Thymus (tissue), 11 donors: ENCODE data around the gene CCDC8. TPM values are rescaled to one million over a fixed set of nuclear protein-coding genes. Genes with fewer than 3 reads are reported as not detected.
A peak's percentile ranks its signal among the peaks of the same experiment; 100 is the strongest.

Experiments
- DNase-seq, 9 donors: peaks; one replicate each; pipeline ENCODE4 v3.0.0-alpha.2; 2013; ENCODE audit warnings: low spot score in 9 of 9, low read depth in 6 of 9, missing footprints in 1 of 9
- H3K27ac ChIP-seq, 2 donors: one replicate each; pipeline ENCODE4 v1.5.1; 2013; ENCODE audit warnings: control low read depth in 1 of 2, low read depth in 1 of 2, low read length in 1 of 2, mild to moderate bottlenecking in 1 of 2, moderate library complexity in 1 of 2
- H3K27me3 ChIP-seq, 2 donors: one replicate each; pipeline ENCODE4 v1.5.1; 2013; ENCODE audit warnings: low read length in 1 of 2; ENCODE audit not compliant: control insufficient read depth in 2 of 2, insufficient read depth in 1 of 2
- H3K36me3 ChIP-seq, 2 donors: one replicate each; pipeline ENCODE4 v1.5.1; 2013; ENCODE audit warnings: low read length in 1 of 2, mild to moderate bottlenecking in 1 of 2, moderate library complexity in 1 of 2; ENCODE audit not compliant: control insufficient read depth in 2 of 2, insufficient read depth in 2 of 2
- H3K4me1 ChIP-seq, 2 donors: one replicate each; pipeline ENCODE4 v1.5.1; 2013; ENCODE audit warnings: low read length in 2 of 2; ENCODE audit not compliant: control insufficient read depth in 2 of 2, insufficient read depth in 2 of 2
- H3K4me3 ChIP-seq, 2 donors: one replicate each; pipeline ENCODE4 v1.5.1; 2013; ENCODE audit warnings: low read length in 2 of 2, control low read depth in 1 of 2, mild to moderate bottlenecking in 1 of 2
- H3K9me3 ChIP-seq, 2 donors: one replicate each; pipeline ENCODE4 v1.5.1; 2013; ENCODE audit warnings: low read length in 1 of 2, mild to moderate bottlenecking in 1 of 2; ENCODE audit not compliant: control insufficient read depth in 2 of 2, insufficient read depth in 1 of 2
- WGBS: extraction: QIAGEN DNeasy Blood & Tissue Kit; methylation state at CpG from one replicate; pipeline ENCODE4 v1.1.7; 2013; 5-methylcytosine and 5-hydroxymethylcytosine counted together
- polyA plus RNA-seq: library from polyadenylated mRNA; stranded (reverse); fragments of 200-250 nt; gene quantifications from one replicate; pipeline ENCODE4 v1.2.3, GENCODE V29; 2013
- total RNA-seq: library from RNA; stranded (reverse); fragments of 120-200 nt; gene quantifications from one replicate; pipeline ENCODE4 v1.2.4, GENCODE V29; 2013
- donor health status: healthy.

Gene CCDC8
- total and polyA plus RNA-seq, 2 donors: 8.6 to 10.3 TPM

DNA sequence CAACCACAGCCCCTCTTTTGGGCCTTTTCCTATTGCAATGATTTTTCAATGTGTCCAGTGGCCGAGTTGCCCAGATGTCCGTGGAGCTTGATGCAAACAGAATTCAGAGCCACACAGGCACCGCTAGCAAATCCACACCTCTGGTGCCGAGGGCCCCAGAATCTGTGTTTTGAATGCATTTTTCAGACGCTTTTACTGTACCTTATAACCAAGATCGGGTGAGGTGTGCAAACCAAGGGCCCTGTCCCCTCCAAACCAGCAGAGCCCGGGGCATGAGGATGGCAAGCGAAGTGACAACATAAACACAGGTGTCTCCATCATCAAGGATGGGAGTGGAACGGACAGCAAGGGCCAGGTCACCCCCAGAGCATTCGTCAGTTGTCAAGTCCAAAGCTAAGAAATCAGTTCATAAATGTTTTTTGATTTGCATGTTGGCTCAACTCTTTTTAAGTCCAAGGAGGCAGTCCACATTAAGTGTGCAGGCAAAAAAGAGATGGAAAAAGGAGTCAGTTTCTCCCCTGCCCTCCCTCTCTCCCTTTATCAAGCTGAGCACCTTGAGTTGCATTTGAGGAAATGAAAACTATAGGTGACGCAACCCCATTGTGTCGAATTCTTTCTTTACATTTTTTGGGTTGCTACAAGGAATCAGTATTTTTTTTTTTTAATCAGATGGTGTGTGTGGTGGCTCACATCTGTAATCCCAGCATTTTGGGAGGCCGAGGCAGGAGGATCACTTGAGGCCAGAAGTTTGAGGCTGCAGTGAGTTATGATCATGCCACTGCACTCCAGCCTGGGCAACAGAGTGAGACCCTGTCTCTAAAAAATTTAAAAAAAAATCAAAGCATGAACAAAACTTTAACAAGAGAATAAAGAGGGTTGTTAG is 2.9 kb downstream of the CCDC8 start:
- Histone ChIP-seq H3K36me3 (no peaks in the 10 kb centered on the region), H3K27ac (no peak overlapping the region), H3K4me3 (peak overlapping the region in 1 of 2 donors; percentile 44), H3K27me3 (peaks cover 47 to 96% of the 10 kb centered on the region in 2 donors), H3K9me3 (peaks cover 0 to 4% of the 10 kb centered on the region in 2 donors), H3K4me1 (peaks cover 0 to 4% of the 10 kb centered on the region in 2 donors)
- DNase-seq: no peak
- WGBS: 91% methylated on average over 13 of the region's 13 CpGs

DNA sequence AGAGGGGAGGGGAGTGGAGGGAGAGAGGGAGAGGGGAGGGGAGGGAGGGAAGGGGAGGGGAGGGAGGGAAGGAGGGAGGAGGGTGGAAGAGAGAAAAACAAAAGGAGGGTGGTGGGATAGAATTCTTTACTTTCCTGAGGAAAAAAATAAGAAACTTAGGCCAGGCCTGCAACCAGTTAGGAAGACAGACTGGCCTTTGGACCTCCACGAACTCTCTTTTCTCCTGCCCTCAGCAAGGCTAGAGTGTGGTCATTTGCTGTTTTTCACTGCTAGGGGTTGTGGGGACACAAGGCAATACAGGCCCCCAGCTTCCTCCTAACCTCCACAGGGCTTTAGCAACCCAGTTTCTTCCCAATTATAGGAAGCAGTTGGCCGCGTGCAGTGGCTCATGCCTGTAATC is 4.2 kb downstream of the CCDC8 start:
- H3K27ac ChIP-seq: no peak overlapping the region
- H3K9me3 ChIP-seq: peaks cover 0 to 5% of the 10 kb centered on the region in 2 donors
- H3K27me3 ChIP-seq: peaks cover 49 to 96% of the 10 kb centered on the region in 2 donors
- H3K4me1 ChIP-seq: peaks cover 0 to 10% of the 10 kb centered on the region in 2 donors
- WGBS: 94% methylated on average over 3 of the region's 3 CpGs
- no peak overlapping the region for H3K4me3 ChIP-seq
- DNase-seq: no peak
- no peaks in the 10 kb centered on the region for H3K36me3 ChIP-seq

DNA sequence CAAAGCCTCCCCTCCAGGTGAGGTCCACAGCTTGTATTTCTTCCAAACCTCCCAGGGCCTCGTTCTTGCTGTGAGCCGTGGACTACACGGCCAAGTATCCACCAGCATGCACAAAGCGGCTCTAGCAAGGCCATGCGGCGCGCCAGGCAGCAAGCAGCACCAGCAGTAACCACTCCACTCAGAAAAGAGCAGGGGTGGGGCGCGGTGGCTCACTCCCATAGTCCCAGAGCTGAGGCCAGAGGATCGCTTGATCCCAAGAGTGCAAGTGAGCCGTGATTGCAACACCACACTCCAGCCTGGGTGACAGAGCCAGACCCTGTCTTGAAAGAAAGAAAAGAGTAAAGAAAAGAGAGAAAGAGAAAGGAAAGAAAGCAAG is 4.7 kb downstream of the CCDC8 start:
- 19% methylated on average over 11 of the region's 11 CpGs for WGBS
- Histone ChIP-seq H3K4me1 (peaks cover 0 to 10% of the 10 kb centered on the region in 2 donors), H3K27me3 (peaks cover 50 to 96% of the 10 kb centered on the region in 2 donors), H3K9me3 (peaks cover 0 to 5% of the 10 kb centered on the region in 2 donors), H3K27ac (peak overlapping the region in 1 of 2 donors; percentile 17), H3K4me3 (no peak overlapping the region), H3K36me3 (no peaks in the 10 kb centered on the region)
- no peak for DNase-seq

DNA sequence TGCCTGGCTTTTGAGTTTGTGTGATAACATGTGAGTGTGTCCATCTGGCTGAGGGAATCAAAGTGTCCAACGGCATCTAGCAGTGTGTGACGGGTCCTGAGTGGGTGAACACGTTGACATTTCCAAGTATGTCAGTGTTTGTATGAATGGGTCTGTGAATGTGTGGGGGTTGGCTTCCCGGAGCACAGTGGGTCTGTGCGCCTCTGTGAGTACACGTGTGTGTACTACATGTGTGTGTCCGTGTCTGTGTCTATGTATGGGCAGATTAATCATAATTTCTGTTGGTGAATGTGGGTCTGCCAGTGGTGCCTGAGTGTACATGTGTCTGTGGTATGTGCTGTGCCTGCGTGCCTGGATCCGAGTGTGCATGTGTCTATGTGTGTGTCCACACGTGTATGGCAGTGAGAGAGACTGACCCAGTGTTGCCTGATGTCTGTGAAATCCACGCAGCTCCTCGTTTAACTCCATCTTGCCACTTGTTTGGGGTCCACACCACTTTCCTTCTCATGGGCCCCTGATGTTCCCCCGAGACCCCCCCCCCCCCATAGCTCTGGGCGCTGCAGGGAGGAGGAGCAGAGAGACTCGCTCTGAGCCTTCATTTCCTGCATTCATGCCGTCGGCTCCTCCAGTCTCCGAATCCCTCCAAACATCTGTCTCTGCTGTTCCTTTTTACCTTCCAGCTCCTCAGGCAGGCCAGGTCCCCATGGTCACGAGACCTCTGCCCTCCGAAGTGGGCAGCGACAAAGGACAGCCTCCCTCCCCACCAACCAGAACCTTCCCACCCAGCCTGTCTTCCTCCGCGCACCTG is 5.3 kb downstream of the CCDC8 start:
- peaks cover 46 to 96% of the 10 kb centered on the region in 2 donors for H3K27me3 ChIP-seq

DNA sequence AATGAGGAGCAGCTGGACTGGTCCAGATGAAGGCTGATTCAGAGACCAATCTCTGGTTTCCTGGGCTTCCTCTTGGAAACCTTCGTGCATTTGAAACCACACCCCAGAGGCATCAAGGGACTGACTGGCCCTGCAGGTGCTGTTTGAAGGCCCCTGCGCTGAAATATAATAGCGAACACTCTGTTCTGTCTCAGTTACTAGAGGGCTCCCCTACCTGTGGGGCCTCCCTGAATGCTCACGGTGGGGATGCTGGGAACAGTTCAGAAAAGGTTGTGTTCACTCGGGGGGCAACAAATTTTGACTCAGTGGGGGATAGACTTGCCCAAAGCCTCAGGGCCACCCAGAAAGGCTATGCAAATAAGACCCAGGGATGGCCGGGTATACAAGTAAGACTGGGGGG is 6.4 kb downstream of the CCDC8 start:
- 14% methylated on average over 6 of the region's 6 CpGs for WGBS

More for the DNA sequence above, 5.3 kb downstream of the CCDC8 start:
- Histone ChIP-seq H3K4me1 (peaks cover 0 to 10% of the 10 kb centered on the region in 2 donors), H3K27ac (peak overlapping the region in 1 of 2 donors; percentile 25), H3K4me3 (no peak overlapping the region), H3K36me3 (no peaks in the 10 kb centered on the region), H3K9me3 (peaks cover 0 to 5% of the 10 kb centered on the region in 2 donors)
- DNase-seq: no peak
- 35% methylated on average over 23 of the region's 23 CpGs for WGBS

DNA sequence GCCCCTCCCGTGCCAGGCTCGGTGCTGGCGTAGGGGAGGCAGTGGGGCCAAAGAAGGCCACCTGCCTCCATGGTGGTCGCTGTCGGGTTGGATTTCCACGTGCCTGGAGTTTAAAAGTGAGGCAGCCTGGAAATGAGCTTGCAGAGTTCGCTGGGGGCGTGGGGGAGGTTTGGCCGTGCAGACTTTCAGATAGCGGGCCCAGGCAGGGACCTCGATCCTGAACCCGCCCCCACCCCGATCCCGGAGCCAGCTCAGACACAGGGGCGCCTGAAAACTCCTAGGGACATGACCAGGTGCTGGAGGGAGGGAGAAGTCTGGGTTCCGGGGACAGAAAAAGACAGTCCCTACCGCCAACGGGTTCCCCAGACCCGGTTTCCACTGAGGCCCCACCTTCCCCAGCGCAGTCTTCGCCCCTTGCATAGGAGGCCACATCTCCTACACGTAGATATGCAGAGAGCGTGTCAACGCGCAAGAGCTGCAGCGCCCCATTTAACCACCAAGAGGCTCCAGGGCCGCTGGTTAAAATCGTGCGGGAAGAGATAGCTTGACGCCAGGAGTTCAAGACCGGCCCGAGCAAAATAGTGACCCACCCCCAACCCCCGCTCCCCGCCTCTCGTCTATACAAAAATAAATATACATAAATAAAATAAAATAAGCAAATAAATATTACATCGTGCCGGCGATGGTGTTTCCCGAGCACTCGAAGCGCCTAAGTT is 8.5 kb downstream of the CCDC8 start:
- Histone ChIP-seq H3K9me3 (peaks cover 0 to 5% of the 10 kb centered on the region in 2 donors), H3K27ac (no peak overlapping the region), H3K4me3 (no peak overlapping the region), H3K4me1 (peaks cover 0 to 10% of the 10 kb centered on the region in 2 donors), H3K36me3 (no peaks in the 10 kb centered on the region), H3K27me3 (peaks cover 28 to 87% of the 10 kb centered on the region in 2 donors)
- DNase-seq: no peak
- WGBS: 22% methylated on average over 41 of the region's 41 CpGs

More for the DNA sequence above, 6.4 kb downstream of the CCDC8 start:
- peaks cover 0 to 10% of the 10 kb centered on the region in 2 donors for H3K4me1 ChIP-seq
- H3K9me3 ChIP-seq: peaks cover 0 to 5% of the 10 kb centered on the region in 2 donors
- H3K27ac ChIP-seq: no peak overlapping the region
- H3K36me3 ChIP-seq: no peaks in the 10 kb centered on the region
- peaks cover 36 to 94% of the 10 kb centered on the region in 2 donors for H3K27me3 ChIP-seq
- no peak for DNase-seq
- H3K4me3 ChIP-seq: no peak overlapping the region

DNA sequence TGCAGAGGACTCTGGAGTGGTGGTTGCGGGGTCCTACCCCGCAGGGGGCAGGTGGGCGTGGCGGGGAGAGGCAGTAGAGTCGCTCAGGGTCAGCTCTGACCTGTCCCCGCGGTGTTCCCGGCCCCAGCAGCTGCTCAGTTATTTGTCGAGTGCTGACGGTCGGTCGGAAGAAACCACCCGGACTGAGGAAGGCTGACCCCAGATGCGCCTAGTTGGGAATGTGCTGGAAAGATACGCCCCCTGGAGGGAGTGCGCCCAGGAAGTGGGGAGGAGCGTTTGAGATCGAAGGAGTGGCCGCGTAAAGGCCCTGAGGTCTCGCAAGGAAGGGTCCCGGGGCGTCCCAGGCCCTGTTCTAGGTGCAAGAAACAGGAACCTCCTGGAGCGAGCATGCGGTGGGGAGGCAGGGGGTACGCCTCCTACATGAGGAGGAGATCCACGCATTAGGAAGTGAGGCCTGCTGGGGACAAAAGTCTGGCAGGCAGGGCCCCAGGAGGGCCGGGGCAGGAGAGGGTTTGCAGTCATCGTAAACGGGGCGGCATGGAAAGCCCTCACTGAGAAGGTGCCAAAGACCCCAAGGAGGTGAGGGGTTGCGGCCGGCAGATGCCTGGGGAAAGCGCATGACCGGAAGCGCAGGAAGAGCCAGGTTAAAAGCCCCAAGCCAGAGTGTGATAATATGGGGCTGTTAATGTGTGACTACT is 9.2 kb downstream of the CCDC8 start:
- peak overlapping the region in 1 of 2 donors; percentile 18 for H3K4me3 ChIP-seq
- peak overlapping the region in 1 of 2 donors; percentile 42 for H3K27ac ChIP-seq
- WGBS: 5% methylated on average over 36 of the region's 36 CpGs
- peaks cover 0 to 10% of the 10 kb centered on the region in 2 donors for H3K4me1 ChIP-seq
- H3K36me3 ChIP-seq: no peaks in the 10 kb centered on the region
- peaks cover 25 to 87% of the 10 kb centered on the region in 2 donors for H3K27me3 ChIP-seq
- peaks cover 0 to 5% of the 10 kb centered on the region in 2 donors for H3K9me3 ChIP-seq
- DNase-seq: no peak

DNA sequence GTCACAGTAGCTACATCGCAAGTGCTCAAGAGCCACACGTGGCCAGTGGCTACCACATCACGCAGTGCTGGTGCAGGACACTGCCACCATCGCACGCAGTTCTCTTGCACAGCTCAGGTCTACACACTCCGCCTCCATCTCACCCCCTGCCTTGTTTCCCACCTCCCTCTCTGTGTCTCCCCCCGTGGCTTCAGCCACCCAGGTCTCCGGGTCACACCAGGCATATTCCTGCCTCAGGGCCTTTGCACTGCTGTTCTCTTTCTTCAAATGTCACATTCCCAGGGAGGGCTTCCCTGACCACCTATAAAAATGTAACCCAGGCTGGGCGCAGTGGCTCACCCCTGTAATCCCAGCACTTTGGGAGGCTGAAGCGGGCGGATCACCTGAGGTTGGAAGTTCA is 10.6 kb downstream of the CCDC8 start:
- Histone ChIP-seq H3K27me3 (peaks cover 23 to 77% of the 10 kb centered on the region in 2 donors), H3K4me3 (no peak overlapping the region), H3K36me3 (no peaks in the 10 kb centered on the region), H3K4me1 (peaks cover 0 to 10% of the 10 kb centered on the region in 2 donors), H3K9me3 (peaks cover 0 to 5% of the 10 kb centered on the region in 2 donors), H3K27ac (no peak overlapping the region)
- DNase-seq: no peak
- 90% methylated on average over 11 of the region's 11 CpGs for WGBS
